Left kidney (tissue), 2 donors: Measurements from ENCODE around the gene IFI27L1. TPM values are rescaled to one million over a fixed set of nuclear protein-coding genes. Genes with fewer than 3 reads are reported as not detected.

Experiments
- DNase-seq: peaks from one replicate; pipeline ENCODE4 v3.0.0-alpha.2; 2013
- polyA plus RNA-seq: library from polyadenylated mRNA; unstranded; fragments of 120-200 nt; gene quantifications from one replicate; pipeline ENCODE4 v1.2.1, GENCODE V29; 2013; ENCODE audit not compliant: insufficient read length

Gene IFI27L1
- polyA plus RNA-seq, 1 donor, result 33.8 TPM

GRCh38 chr14:94113908-94114588 lies 32.9 kb downstream of the IFI27L1 start:
- no peak for DNase-seq

- DNase-seq, result no peak
Observed at GRCh38 chr14:94114589-94115057, 33.5 kb downstream of the IFI27L1 start.

GRCh38 chr14:94115058-94115591 lies 34.0 kb downstream of the IFI27L1 start:
- DNase-seq, result no peak

- DNase-seq, result no peak
Observed at GRCh38 chr14:94115631-94116030, 34.5 kb downstream of the IFI27L1 start.

- no peak for DNase-seq
Observed at GRCh38 chr14:94116701-94117100, 35.6 kb downstream of the IFI27L1 start.

GRCh38 chr14:94117856-94118255 lies 36.7 kb downstream of the IFI27L1 start:
- DNase-seq, result no peak

GRCh38 chr14:94119071-94119470 lies 38.0 kb downstream of the IFI27L1 start:
- DNase-seq, result no peak

GRCh38 chr14:94120667-94121340 lies 39.7 kb downstream of the IFI27L1 start:
- peak; percentile 7 for DNase-seq

GRCh38 chr14:94121485-94121884 lies 40.4 kb downstream of the IFI27L1 start:
- no peak for DNase-seq

- no peak for DNase-seq
Observed at GRCh38 chr14:94122438-94122837, 41.3 kb downstream of the IFI27L1 start.

GRCh38 chr14:94123296-94123695 lies 42.2 kb downstream of the IFI27L1 start:
- DNase-seq, result no peak

- no peak for DNase-seq
Observed at GRCh38 chr14:94123868-94124267, 42.8 kb downstream of the IFI27L1 start.

- no peak for DNase-seq
Observed at GRCh38 chr14:94124582-94125377, 43.7 kb downstream of the IFI27L1 start.

- DNase-seq, result no peak
Observed at GRCh38 chr14:94125659-94126418, 44.7 kb downstream of the IFI27L1 start.

GRCh38 chr14:94126419-94126677 lies 45.2 kb downstream of the IFI27L1 start:
- no peak for DNase-seq

- no peak for DNase-seq
Observed at GRCh38 chr14:94126800-94127199, 45.7 kb downstream of the IFI27L1 start.

- DNase-seq, result no peak
Observed at GRCh38 chr14:94127330-94127729, 46.2 kb downstream of the IFI27L1 start.

GRCh38 chr14:94128216-94128839 lies 47.2 kb downstream of the IFI27L1 start:
- no peak for DNase-seq

GRCh38 chr14:94129111-94129757 lies 48.1 kb downstream of the IFI27L1 start, which contains the start of gene IFI27L2:
Gene IFI27L2 (minus strand): TSS chr14:94129604. CDS start chr14:94129564, 40 bp downstream.
- peak; percentile 81 for DNase-seq

GRCh38 chr14:94129758-94130414 lies 48.8 kb downstream of the IFI27L1 start:
- DNase-seq, result peak; percentile 42
